HL-60 (cell line): ENCODE measurements around the gene SMIM44.

ENCODE experiments used
- GABPA ChIP-seq: IDR thresholded peaks from 2 replicates; pipeline ENCODE4 v1.6.1; 2012; ENCODE audit warnings: low read depth
- SPI1 ChIP-seq: IDR thresholded peaks from 2 replicates; pipeline ENCODE4 v1.6.1; 2012; ENCODE audit warnings: low read depth, mild to moderate bottlenecking, borderline replicate concordance
- TF ChIP-seq, protein P1 (sequence below): IDR thresholded peaks from one replicate; pipeline ENCODE4 v1.5.1; 2011; ENCODE audit warnings: low read length, control low read depth, inconsistent platforms; ENCODE audit not compliant: insufficient read depth

DNA sequence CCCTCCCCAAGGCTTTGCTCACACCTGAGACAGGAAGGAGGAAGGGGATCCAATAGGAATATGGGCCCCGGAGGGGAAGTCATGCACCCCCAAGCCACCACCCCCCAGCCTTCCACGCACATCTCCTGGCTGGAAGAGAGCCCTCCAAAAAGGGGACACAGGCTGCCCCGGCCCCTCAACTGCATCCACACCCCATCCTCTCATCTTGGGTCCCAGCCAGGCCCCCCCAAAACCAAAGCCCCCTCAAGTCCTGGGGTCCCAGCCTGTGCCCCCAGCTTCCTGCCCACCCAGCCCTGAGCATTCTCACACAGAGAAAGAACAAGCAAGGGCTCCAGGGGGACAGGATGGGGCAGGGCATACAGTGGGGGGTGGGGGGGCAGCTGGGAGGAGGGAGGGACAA, 15.0 kb downstream of the SMIM44 start:
- no peak for TF ChIP-seq GABPA
- no peak for TF ChIP-seq SPI1
- TF ChIP-seq, protein P1, sequence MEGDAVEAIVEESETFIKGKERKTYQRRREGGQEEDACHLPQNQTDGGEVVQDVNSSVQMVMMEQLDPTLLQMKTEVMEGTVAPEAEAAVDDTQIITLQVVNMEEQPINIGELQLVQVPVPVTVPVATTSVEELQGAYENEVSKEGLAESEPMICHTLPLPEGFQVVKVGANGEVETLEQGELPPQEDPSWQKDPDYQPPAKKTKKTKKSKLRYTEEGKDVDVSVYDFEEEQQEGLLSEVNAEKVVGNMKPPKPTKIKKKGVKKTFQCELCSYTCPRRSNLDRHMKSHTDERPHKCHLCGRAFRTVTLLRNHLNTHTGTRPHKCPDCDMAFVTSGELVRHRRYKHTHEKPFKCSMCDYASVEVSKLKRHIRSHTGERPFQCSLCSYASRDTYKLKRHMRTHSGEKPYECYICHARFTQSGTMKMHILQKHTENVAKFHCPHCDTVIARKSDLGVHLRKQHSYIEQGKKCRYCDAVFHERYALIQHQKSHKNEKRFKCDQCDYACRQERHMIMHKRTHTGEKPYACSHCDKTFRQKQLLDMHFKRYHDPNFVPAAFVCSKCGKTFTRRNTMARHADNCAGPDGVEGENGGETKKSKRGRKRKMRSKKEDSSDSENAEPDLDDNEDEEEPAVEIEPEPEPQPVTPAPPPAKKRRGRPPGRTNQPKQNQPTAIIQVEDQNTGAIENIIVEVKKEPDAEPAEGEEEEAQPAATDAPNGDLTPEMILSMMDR, result no peak
